Measurements from ENCODE around the gene LSM12.
"Not testable (repeated sequence)": the region's sequence is repeated elsewhere in the genome, so short reads cannot be mapped to it uniquely, and the experiment has no call there.

The LSM12 gene

GRCh38 chr17:44034688-44035087 is 31.8 kb downstream of the LSM12 start:
- DNase-seq: not testable (repeated sequence)

- DNase-seq: no peak
Observed at GRCh38 chr17:44033861-44034408, 32.5 kb downstream of the LSM12 start.

DNA sequence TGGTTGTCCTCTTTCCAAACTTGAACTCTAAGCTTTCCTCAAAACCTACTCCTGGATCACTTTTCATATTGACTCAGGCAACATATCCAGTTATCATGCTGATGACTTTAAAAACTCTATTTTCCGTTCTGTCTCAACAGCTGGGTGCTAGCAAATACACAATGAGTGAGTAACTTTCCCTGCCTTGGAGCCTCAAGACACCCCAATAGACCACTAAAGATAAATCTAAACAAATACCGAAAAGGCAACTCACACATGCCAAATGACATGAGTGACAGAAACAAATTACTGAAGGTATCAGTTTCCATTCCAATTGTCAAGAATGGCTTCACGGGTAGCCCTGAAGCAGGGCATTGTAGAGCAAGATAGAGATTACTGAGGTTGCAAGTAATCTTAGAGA is 36.0 kb downstream of the LSM12 start:
- DNase-seq: no peak

GRCh38 chr17:44029736-44030135 is 36.7 kb downstream of the LSM12 start:
- DNase-seq: no peak

GRCh38 chr17:44024853-44025252 is 41.6 kb downstream of the LSM12 start:
- DNase-seq: no peak

DNA sequence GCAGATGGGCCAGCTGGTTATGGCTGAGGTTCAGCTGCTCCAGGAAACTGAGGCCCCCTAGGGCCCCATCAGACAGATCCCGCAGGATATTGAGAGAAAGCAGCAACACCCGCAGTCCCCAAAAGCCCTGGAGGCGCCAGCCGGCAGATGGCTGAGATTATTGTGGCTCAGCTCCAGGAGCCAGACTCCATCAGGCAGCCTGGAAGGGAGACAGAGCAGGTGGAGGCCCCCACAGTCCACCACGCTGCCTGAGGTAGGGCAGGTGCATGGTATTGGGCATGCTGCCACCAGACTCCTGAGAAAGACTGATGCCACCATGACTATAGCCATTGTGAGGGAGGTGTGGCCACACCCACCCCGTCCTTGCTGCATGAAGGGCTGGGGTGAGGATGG is 42.2 kb downstream of the LSM12 start:
- DNase-seq: no peak

DNA sequence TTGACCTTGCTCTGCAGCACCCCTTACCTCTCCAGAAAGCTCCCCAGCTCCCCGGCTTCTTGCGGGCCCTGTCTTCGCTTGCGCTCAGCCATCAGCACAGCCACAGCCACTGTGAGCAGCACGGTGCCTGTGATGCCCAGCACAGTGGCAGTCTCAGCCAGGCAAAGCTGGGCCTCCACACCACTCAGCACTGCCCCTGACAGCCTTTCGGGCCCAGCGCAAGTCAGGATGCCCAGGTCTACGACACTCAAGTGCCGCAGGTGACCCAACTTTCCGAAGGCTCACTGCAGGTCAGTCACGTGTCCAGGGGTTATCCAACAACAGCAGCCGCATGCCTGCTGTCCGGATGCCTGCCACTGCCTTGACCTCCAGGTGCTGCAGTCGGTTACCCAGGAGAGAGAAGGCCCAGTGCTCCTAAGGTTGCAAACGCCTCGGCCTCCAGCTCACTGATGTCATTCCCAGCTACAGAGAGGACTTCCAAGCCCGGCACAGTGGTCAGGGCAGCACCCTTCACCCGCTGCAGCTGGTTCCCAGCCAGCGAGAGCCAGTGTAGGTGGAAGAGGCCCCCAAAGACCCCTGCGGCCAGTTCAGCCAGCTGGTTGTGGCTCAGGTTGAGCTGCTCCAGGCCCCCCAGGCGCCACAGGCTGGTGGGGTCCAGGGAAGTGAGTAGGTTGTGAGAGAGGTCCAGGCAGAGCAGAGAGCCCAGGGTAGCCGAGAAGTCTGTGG is 42.8 kb downstream of the LSM12 start:
- DNase-seq: no peak

- DNase-seq: no peak
Observed at GRCh38 chr17:44022246-44022645, 44.2 kb downstream of the LSM12 start.

DNA sequence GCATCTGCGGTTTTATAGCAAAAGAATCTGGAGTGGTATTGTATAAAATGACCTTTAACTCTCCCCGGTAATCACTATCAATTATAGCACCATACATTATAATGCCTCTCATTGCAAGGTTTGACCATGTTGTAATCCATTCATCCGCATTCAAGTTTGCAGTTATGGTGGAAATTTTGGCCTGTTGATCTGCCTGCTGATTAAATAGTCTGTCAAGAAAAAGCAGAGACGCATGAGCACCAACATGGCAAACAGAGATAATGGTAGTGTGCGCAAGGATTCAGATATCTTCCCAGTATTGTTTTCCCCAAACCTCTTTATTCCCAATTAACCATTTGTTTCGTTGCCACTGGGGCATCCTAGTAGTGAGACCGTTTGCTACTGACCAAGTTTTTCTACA is 45.2 kb downstream of the LSM12 start:
- not testable (repeated sequence) for DNase-seq

GRCh38 chr17:44014437-44015172 is 51.9 kb downstream of the LSM12 start, which contains the start of gene TMEM101:
TSS of gene TMEM101 (minus strand) at chr17:44014963. CDS start at chr17:44014952, 11 bp downstream.
- peak; percentile 85 for DNase-seq

DNA sequence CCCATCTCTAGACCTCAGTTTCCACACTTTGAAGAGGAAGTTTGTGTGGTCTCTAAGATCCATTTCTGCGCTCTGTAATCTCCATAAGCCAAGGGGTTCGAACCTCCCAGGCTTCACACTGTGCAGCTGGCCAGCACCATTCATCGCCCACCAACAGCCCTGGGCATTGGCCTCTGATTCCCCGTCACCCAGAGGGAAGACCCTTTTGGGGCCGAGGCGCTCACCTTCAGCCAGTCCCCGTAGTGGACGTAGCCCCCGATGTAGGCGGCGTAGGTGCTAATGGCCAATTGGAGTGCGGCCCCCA is 52.4 kb downstream of the LSM12 start:
- DNase-seq: no peak

DNA sequence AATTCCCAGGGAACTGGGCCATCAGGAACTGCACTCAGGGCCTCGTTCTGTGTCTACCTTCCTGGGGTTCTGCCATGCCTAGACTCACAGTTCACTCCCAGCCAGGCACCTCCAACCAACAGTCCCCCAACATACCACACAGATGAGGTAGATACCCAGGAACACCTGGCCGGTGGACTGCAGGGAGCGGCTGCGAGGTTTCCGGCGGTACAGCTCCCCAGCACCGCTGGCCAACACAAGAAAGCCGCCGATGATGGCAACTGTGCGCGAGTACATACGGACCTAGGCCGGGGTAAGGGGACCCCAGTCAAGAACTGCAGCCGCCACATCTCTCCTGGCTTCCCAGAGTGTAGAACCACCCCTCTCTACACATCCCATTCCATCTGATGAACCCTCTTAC is 53.6 kb downstream of the LSM12 start:
- DNase-seq: no peak

DNA sequence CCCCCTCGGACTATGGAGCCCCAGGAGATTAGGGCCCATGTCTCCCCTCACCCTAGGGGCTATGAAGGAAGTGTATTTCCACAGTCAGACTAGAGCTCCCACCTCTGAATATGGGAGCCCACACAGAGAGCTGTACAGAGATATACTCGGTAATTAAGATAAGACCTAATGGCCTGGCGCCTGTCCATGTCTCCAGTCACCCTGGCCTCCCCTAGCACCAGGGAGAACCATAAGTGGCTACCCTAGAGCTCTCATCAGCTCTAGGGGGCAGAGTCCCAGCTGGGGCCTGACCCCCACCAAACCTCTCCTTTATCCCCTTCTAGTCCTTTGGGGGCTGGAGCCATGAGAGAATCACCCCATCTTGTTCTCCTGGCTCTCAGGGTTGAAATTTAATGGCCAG is 54.1 kb downstream of the LSM12 start:
- DNase-seq: no peak

DNA sequence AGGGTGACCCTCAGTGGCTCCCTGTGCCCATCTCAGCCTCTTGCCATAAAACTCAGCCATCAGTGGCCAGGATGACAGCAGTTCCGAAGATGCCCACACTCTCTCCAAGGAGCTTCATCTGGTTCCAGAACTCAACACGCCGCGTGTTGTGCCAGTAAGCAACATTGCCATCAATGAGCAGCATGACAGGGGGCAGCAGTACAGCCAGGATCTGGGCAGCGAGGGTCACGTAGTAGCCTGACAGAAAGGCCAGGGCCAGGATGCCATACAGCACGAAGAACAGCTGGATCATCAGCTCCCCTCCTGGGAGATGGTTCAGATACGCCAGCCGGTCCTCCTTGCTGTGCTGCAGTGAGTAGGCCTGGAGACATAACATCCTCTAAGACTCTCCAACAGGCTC is 54.6 kb downstream of the LSM12 start:
- DNase-seq: no peak

GRCh38 chr17:44010966-44011647 is 55.4 kb downstream of the LSM12 start:
- no peak for DNase-seq

GRCh38 chr17:44008205-44008909 is 58.1 kb downstream of the LSM12 start:
- DNase-seq: no peak

GRCh38 chr17:44007346-44008204 is 58.9 kb downstream of the LSM12 start:
- no peak for DNase-seq

GRCh38 chr17:44006598-44007345 is 59.7 kb downstream of the LSM12 start:
- DNase-seq: peak; percentile 98

DNA sequence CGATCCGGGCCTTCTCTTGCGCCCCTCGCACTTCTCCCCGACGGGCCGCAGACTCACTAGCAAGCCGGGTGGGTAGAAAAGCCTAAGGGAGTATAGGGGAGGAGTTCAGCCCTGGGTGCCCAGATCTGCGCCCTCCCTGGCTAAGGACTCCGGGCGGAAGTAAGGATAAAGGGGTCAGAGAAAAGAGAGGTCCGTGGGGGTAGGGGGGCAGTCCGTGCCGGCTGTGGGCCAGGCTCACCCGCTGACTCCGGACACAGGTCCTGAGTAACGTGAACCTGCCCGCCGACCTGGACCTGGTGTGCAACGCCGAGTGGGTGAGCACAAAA is 60.2 kb downstream of the LSM12 start:
- no peak for DNase-seq

- peak; percentile 34 for DNase-seq
Observed at GRCh38 chr17:44005527-44006271, 60.8 kb downstream of the LSM12 start.

Data from stimulated activated CD4-positive, alpha-beta T cell treated with anti-CD3 and anti-CD28 coated beads, Interleukin-4, amount 100 ng/mL, for 1 hour (primary cell).